Mesendoderm (in vitro differentiated cells): Measurements from ENCODE around the gene SLC10A7.

Experiments
- DNase-seq: peaks from one replicate; pipeline ENCODE4 v3.0.0; 2013
- H2AK5ac ChIP-seq: 2 replicates; pipeline ENCODE4 v1.6.1; 2013; ENCODE audit warnings: low read length, inconsistent platforms
- H2BK120ac ChIP-seq: 2 replicates; pipeline ENCODE4 v1.6.1; 2013; ENCODE audit warnings: low read depth, mild to moderate bottlenecking, low read length, moderate library complexity, mixed read lengths
- H2BK15ac ChIP-seq: replicated peaks from 2 replicates; pipeline ENCODE4 v1.6.1; 2013; ENCODE audit warnings: low read depth, mild to moderate bottlenecking, moderate library complexity
- H2BK5ac ChIP-seq: 2 replicates; pipeline ENCODE4 v1.6.1; 2013; ENCODE audit warnings: low read length, inconsistent platforms
- H3K18ac ChIP-seq: 2 replicates; pipeline ENCODE4 v1.6.1; 2013; ENCODE audit warnings: mild to moderate bottlenecking, low read length, mixed read lengths
- H3K23ac ChIP-seq: one replicate; pipeline ENCODE4 v1.6.1; 2013; ENCODE audit warnings: low read length
- H3K27ac ChIP-seq: 2 replicates; pipeline ENCODE4 v1.5.1; 2013; ENCODE audit warnings: low read depth, mild to moderate bottlenecking, inconsistent platforms, low read length, moderate library complexity
- H3K27me3 ChIP-seq: 2 replicates; pipeline ENCODE4 v1.6.1; 2013; ENCODE audit warnings: low read length, control low read depth, mild to moderate bottlenecking, inconsistent platforms; ENCODE audit not compliant: insufficient read depth, poor library complexity
- H3K36me3 ChIP-seq: 2 replicates; pipeline ENCODE4 v1.6.1; 2013; ENCODE audit warnings: low read length, inconsistent platforms; ENCODE audit not compliant: control insufficient read depth, insufficient read depth
- H3K4ac ChIP-seq: one replicate; pipeline ENCODE4 v1.6.1; 2013; ENCODE audit warnings: low read depth, mild to moderate bottlenecking, low read length, moderate library complexity
- H3K4me1 ChIP-seq: 2 replicates; pipeline ENCODE4 v1.6.1; 2013; ENCODE audit warnings: low read depth, low read length, inconsistent platforms; ENCODE audit not compliant: control insufficient read depth
- H3K4me2 ChIP-seq: 2 replicates; pipeline ENCODE4 v1.6.1; 2013; ENCODE audit warnings: low read length
- H3K4me3 ChIP-seq: 2 replicates; pipeline ENCODE4 v1.5.1; 2013; ENCODE audit warnings: mild to moderate bottlenecking, low read length
- H3K56ac ChIP-seq: one replicate; pipeline ENCODE4 v1.6.1; 2013; ENCODE audit warnings: low read length
- H3K79me1 ChIP-seq: 2 replicates; pipeline ENCODE4 v1.6.1; 2013; ENCODE audit warnings: low read length, inconsistent platforms
- H3K79me2 ChIP-seq: 2 replicates; pipeline ENCODE4 v1.6.1; 2013; ENCODE audit warnings: mild to moderate bottlenecking, low read length; ENCODE audit not compliant: control insufficient read depth, insufficient read depth
- H3K9ac ChIP-seq: 2 replicates; pipeline ENCODE4 v1.6.1; 2013; ENCODE audit warnings: low read length, inconsistent platforms
- H4K5ac ChIP-seq: one replicate; pipeline ENCODE4 v1.6.1; 2013; ENCODE audit warnings: low read length
- H4K8ac ChIP-seq: one replicate; pipeline ENCODE4 v1.6.1; 2013; ENCODE audit warnings: low read depth, mild to moderate bottlenecking, control low read depth, low read length, moderate library complexity
- WGBS: extraction: QIAGEN DNeasy Blood & Tissue Kit; methylation state at CpG from one replicate; pipeline ENCODE4 v1.1.7; 2013; ENCODE audit warnings: low lambda C conversion rate, missing lambda C conversion rate; ENCODE audit not compliant: insufficient coverage; ENCODE audit errors: extremely low coverage; 5-methylcytosine and 5-hydroxymethylcytosine counted together

The SLC10A7 gene

GRCh38 chr4:146285037-146285436, 236.7 kb downstream of the SLC10A7 start:
- H2AK5ac ChIP-seq, result no peak overlapping the region
- H3K18ac ChIP-seq, result no peak overlapping the region
- DNase-seq, result no peak
- no peak overlapping the region for H2BK5ac ChIP-seq
- H3K79me1 ChIP-seq, result no peaks in the 10 kb centered on the region
- no peak overlapping the region for H4K8ac ChIP-seq
- H3K4ac ChIP-seq, result no peak overlapping the region
- no peaks in the 10 kb centered on the region for H3K79me2 ChIP-seq
- H3K9ac ChIP-seq, result no peak overlapping the region
- no peak overlapping the region for H3K23ac ChIP-seq
- no peak overlapping the region for H3K27ac ChIP-seq
- H2BK120ac ChIP-seq, result no peak overlapping the region
- H3K56ac ChIP-seq, result no peak overlapping the region
- no peaks in the 10 kb centered on the region for H3K27me3 ChIP-seq
- H3K4me3 ChIP-seq, result no peak overlapping the region
- no peak overlapping the region for H4K5ac ChIP-seq
- H3K4me1 ChIP-seq, result no peaks in the 10 kb centered on the region
- no peak overlapping the region for H2BK15ac ChIP-seq
- H3K4me2 ChIP-seq, result no peak overlapping the region
- H3K36me3 ChIP-seq, result no peaks in the 10 kb centered on the region

DNA sequence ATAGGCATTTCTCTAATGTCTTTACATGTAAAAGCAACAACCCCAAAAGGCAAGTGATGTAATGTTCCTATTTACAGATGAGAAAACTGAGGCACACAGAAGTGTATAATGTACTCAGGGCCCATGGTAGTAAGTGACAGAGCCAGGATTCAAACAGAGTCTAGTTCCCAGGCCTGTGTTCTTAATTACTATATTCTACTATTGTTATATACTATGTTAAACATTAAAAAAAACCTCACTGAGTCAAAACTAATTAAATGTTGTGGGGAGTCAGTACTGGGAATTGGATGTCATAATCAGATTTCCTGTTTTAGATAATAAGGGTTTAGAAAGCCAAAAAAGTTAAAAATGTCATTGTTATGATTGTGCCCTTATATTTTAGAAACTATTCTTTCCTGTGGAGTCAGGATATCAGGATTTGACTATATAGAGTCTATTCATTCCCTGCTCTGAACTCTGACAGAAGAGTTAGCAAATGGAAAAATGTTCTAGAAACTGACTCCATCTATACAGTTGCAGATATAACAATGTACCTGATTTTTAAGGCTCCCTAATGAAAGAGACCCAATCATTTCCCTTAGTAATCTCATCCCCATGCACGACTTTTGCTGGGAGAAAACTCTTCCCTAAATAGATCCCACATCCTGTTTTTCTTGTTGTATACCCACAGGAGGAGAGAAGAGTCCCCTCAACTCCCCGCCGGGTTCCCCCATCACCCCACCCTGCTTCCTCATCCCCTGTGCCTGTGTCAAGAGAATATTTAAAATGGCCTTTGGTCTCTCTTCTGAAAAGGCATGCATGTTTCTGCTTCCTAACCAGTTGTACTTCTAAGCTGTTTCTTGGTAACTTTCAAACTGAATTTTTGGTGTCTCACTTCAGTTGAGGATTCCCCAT, 237.7 kb downstream of the SLC10A7 start:
- H3K4ac ChIP-seq, result no peak overlapping the region
- H3K27me3 ChIP-seq, result no peaks in the 10 kb centered on the region
- H3K9ac ChIP-seq, result no peak overlapping the region
- H3K4me1 ChIP-seq, result no peaks in the 10 kb centered on the region
- no peak overlapping the region for H4K8ac ChIP-seq
- no peak overlapping the region for H3K56ac ChIP-seq
- no peak overlapping the region for H2AK5ac ChIP-seq
- no peak overlapping the region for H2BK15ac ChIP-seq
- WGBS, result no CpG with 5 or more reads among the region's 3 CpGs
- H2BK120ac ChIP-seq, result no peak overlapping the region
- no peaks in the 10 kb centered on the region for H3K36me3 ChIP-seq
- DNase-seq, result no peak
- H4K5ac ChIP-seq, result no peak overlapping the region
- H3K18ac ChIP-seq, result no peak overlapping the region
- H3K79me2 ChIP-seq, result no peaks in the 10 kb centered on the region
- no peak overlapping the region for H3K27ac ChIP-seq
- no peak overlapping the region for H3K4me2 ChIP-seq
- H3K23ac ChIP-seq, result no peak overlapping the region
- no peak overlapping the region for H3K4me3 ChIP-seq
- no peaks in the 10 kb centered on the region for H3K79me1 ChIP-seq
- H2BK5ac ChIP-seq, result no peak overlapping the region

GRCh38 chr4:146282657-146283056, 239.1 kb downstream of the SLC10A7 start:
- Histone ChIP-seq H3K4me1 (no peaks in the 10 kb centered on the region), H4K8ac (no peak overlapping the region), H2BK120ac (no peak overlapping the region), H2AK5ac (no peak overlapping the region), H3K4me3 (no peak overlapping the region), H3K9ac (no peak overlapping the region), H3K4me2 (no peak overlapping the region), H3K27ac (no peak overlapping the region), H3K27me3 (no peaks in the 10 kb centered on the region), H2BK5ac (no peak overlapping the region), H3K18ac (no peak overlapping the region), H4K5ac (no peak overlapping the region), H3K4ac (no peak overlapping the region), H3K79me2 (no peaks in the 10 kb centered on the region), H3K23ac (no peak overlapping the region), H3K56ac (no peak overlapping the region), H3K36me3 (no peaks in the 10 kb centered on the region), H3K79me1 (no peaks in the 10 kb centered on the region), H2BK15ac (no peak overlapping the region)
- no peak for DNase-seq

- Histone ChIP-seq H3K79me1 (no peaks in the 10 kb centered on the region), H2BK5ac (no peak overlapping the region), H3K4ac (no peak overlapping the region), H4K8ac (no peak overlapping the region), H3K23ac (no peak overlapping the region), H4K5ac (no peak overlapping the region), H3K9ac (no peak overlapping the region), H3K4me2 (no peak overlapping the region), H3K18ac (no peak overlapping the region), H3K36me3 (no peaks in the 10 kb centered on the region), H3K27ac (no peak overlapping the region), H2BK120ac (no peak overlapping the region), H3K4me3 (no peak overlapping the region), H2AK5ac (no peak overlapping the region), H3K56ac (no peak overlapping the region), H2BK15ac (no peak overlapping the region), H3K79me2 (no peaks in the 10 kb centered on the region), H3K4me1 (no peaks in the 10 kb centered on the region), H3K27me3 (no peaks in the 10 kb centered on the region)
- DNase-seq, result no peak
- no CpG with 5 or more reads among the region's 1 CpG for WGBS
Observed at GRCh38 chr4:146278986-146279385, 242.8 kb downstream of the SLC10A7 start.

- Histone ChIP-seq H3K56ac (no peak overlapping the region), H3K36me3 (no peaks in the 10 kb centered on the region), H3K79me1 (no peaks in the 10 kb centered on the region), H3K18ac (no peak overlapping the region), H3K27me3 (no peaks in the 10 kb centered on the region), H3K4ac (no peak overlapping the region), H4K8ac (no peak overlapping the region), H3K23ac (no peak overlapping the region), H3K4me3 (no peak overlapping the region), H2BK5ac (no peak overlapping the region), H2BK120ac (no peak overlapping the region), H2AK5ac (no peak overlapping the region), H3K9ac (no peak overlapping the region), H4K5ac (no peak overlapping the region), H3K4me2 (no peak overlapping the region), H3K79me2 (no peaks in the 10 kb centered on the region), H2BK15ac (no peak overlapping the region), H3K4me1 (no peaks in the 10 kb centered on the region), H3K27ac (no peak overlapping the region)
- DNase-seq, result no peak
Observed at GRCh38 chr4:146275370-146275769, 246.4 kb downstream of the SLC10A7 start.

DNA sequence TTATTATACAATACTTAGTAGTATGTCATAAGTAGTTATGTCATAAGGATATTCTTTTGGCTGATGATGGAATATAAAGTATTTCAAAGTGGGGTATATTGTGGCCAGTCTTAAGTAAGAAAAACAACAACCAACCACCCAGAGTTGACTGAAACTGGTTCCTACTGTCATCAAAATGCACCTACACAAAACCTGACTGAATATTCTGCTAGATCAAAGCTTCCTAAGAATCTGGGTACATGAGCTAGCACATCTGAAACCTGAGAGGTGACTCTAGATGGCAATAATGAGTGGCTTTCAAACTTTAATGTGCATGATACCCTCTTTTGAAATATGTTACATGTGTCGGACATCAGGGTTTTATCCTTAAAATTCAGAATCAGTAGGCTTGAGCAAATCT, 247.0 kb downstream of the SLC10A7 start:
- no peak overlapping the region for H4K8ac ChIP-seq
- H3K4me1 ChIP-seq, result no peaks in the 10 kb centered on the region
- H2BK15ac ChIP-seq, result no peak overlapping the region
- no peaks in the 10 kb centered on the region for H3K27me3 ChIP-seq
- no peak overlapping the region for H3K4me2 ChIP-seq
- no peak overlapping the region for H2AK5ac ChIP-seq
- H3K79me2 ChIP-seq, result no peaks in the 10 kb centered on the region
- H3K9ac ChIP-seq, result no peak overlapping the region
- DNase-seq, result no peak
- no peak overlapping the region for H4K5ac ChIP-seq
- H3K23ac ChIP-seq, result no peak overlapping the region
- H2BK5ac ChIP-seq, result no peak overlapping the region
- no peak overlapping the region for H3K4ac ChIP-seq
- no peak overlapping the region for H2BK120ac ChIP-seq
- H3K36me3 ChIP-seq, result no peaks in the 10 kb centered on the region
- no peak overlapping the region for H3K4me3 ChIP-seq
- WGBS, result no CpG with 5 or more reads among the region's 1 CpG
- no peak overlapping the region for H3K18ac ChIP-seq
- H3K27ac ChIP-seq, result no peak overlapping the region
- H3K56ac ChIP-seq, result no peak overlapping the region
- no peaks in the 10 kb centered on the region for H3K79me1 ChIP-seq
